ENCODE measurements around the gene TROAP.

Gene TROAP

DNA sequence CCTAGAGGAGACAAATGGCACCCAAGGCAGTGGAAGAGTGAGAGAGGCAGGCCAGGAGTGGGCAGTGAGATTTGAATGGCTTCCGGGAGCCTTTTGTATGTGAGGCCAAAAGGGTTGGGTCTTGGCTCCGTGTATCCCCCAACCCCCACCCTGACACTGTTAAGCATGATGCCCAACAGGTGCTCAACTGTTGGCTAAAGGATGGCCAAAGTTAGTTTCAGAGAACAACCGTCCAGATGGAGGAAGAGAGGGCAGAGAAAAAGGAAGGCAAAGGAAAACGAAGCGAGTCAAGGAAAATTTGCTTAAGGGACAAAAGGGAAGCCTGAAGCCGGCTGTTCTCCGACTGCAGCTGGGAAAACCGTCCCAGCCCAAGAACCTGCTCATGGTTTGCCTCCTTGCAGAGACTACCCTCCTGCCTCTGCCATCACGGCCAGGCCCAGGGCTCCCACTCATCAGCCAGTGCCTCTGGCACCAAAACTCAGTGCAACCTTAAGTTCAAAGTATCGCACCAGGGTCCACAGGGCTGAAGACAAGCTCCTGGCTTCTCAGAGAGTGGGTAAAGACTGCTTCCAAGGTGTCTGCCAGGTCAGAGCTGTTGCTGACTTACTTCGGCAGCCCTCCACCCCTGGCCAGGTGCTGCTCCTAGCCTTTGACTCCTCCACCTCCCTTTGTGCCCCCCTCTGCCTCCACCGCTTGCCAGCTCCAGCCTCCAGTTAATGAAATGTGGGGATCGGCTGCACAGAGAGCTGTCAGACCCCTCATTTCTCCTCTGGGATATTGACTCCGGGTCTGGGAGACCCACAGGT, 18.1 kb downstream of the TROAP start:
- H3K9me3 Mint-ChIP-seq (ENCODE audit: low read depth): no peaks in the 10 kb centered on the region

GRCh38 chr12:49341777-49342065, 18.7 kb downstream of the TROAP start:
- peaks cover 20% of the 10 kb centered on the region for H3K27me3 Mint-ChIP-seq
- H3K4me1 Mint-ChIP-seq (ENCODE audit: low read depth): peaks cover 35% of the 10 kb centered on the region

More for the DNA sequence above, 18.1 kb downstream of the TROAP start:
- H3K27me3 Mint-ChIP-seq: peaks cover 20% of the 10 kb centered on the region
- peaks cover 33% of the 10 kb centered on the region for H3K4me1 Mint-ChIP-seq (ENCODE audit: low read depth)
- H3K27ac Mint-ChIP-seq: no peak overlapping the region
- H3K4me3 Mint-ChIP-seq: peak overlapping the region; percentile 46
- H3K36me3 Mint-ChIP-seq: no peaks in the 10 kb centered on the region

DNA sequence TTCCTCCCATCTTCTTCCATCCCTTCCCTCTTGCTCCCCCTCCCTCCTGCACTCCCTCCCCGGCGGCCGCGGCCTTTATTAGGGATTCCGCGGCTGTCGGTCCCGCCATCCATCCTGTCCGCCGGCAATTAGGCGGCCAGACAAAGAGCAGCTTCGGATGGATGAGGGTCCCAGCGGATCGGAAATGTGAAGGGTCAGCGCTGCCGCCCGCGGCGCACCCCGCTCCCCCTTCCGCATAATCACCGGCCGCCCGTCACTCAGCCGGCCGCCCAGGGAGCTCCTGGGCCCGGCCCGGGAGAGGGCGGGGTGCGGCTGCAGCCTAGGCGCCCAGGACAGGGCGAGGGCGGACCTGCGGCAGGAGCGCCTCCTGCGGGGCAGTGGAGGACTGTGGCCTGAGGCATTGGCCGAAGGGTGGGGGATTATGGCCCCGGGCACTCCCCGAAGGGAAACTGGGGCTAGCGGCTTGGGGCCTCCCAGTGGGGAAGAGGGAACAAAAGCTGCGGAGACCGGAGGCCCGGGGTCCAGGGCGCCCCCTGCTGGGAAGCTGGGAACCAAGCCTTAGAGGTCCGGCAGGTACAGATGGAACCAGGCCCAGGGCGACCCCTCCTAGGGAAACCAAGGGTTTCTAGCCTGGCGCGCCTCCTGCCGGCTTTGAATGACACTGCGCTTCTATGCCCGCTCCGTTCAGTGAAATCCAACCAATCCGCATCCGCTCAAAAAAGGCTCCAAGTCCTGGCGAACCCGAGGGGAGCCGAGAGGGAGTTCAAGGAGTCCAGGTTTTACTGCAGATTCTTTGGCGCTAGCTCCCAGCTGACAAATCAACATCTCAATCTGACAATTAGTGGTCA, 19.2 kb downstream of the TROAP start:
- Mint-ChIP-seq H3K4me3 (peak overlapping the region; percentile 81), H3K36me3 (no peaks in the 10 kb centered on the region), H3K27me3 (peaks cover 21% of the 10 kb centered on the region), H3K27ac (no peak overlapping the region), H3K9me3 (ENCODE audit: low read depth) (no peaks in the 10 kb centered on the region), H3K4me1 (ENCODE audit: low read depth) (peaks cover 36% of the 10 kb centered on the region)

More at GRCh38 chr12:49341777-49342065, 18.7 kb downstream of the TROAP start:
- Mint-ChIP-seq H3K4me3 (no peak overlapping the region), H3K27ac (no peak overlapping the region), H3K36me3 (no peaks in the 10 kb centered on the region), H3K9me3 (ENCODE audit: low read depth) (no peaks in the 10 kb centered on the region)

DNA sequence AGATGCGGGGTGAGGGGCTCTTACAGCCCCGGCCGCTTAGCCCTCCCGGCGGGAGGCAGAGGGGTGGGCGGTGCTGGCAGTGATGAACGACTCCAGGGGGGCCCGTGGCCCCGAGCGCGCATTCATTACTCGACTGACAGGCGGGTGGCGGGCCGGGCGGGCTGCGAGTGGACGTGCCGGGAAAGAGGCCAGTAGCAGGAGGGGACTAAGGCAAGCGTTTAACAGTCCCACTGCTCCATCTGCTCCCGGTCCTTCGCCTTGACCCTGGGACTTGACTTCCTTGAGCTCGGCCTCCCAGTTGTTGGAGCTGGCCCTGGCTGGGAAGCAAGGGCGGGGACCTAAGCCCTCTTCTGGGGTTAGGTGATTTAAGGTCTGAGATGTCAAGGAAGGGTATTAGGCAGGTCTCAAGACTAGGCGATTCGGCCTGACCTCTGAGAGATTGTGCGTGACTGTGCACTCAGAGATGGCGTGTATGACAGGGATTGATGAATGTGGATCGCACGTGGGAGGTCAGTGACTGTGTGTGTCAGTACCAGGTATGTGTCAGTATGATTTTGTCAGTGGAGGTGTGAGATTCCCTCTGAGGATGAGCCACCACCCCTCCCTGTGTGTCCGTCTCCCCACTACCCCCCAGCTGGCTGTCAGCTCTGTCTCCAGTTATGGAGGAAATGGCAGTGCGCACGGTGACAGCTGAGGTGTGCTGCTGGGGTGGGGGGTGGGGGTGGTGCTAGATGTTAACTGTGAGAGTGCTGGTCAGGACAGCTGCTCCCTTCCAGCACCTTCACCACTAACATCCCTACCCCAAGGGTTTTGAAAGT, 20.1 kb downstream of the TROAP start:
- no peaks in the 10 kb centered on the region for H3K9me3 Mint-ChIP-seq (ENCODE audit: low read depth)
- no peaks in the 10 kb centered on the region for H3K36me3 Mint-ChIP-seq
- peak overlapping the region; percentile 59 for H3K27ac Mint-ChIP-seq
- peak overlapping the region; percentile 81 for H3K4me3 Mint-ChIP-seq
- peaks cover 31% of the 10 kb centered on the region for H3K4me1 Mint-ChIP-seq (ENCODE audit: low read depth)
- peaks cover 17% of the 10 kb centered on the region for H3K27me3 Mint-ChIP-seq

DNA sequence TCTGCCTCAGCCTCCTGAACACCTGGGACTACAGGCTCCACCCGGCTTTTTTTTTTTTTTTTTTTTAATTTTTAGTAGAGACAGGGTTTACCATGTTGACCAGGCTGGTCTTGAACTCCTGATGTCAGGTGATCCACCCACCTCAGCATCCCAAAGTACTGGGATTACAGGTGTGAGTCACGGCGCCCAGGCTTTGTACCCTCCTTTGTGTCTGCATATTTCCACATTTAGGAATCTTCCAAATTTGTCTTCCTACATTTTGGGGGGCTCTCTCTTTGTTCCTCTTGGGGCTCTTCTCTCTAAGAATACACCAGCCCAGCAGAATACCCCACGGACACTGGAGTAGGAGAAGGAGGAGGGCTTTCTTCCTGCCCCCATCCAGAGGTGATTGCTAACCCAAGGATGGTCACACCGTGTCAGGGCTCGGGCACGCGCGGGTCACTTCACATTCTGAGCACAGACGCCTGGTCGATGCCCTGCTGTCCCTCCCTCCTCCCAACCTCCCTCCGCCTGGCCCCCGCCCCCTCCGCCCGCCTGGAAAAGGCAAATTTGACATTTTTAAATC, 21.5 kb downstream of the TROAP start:
- Mint-ChIP-seq H3K4me3 (peak overlapping the region; percentile 30), H3K27me3 (peaks cover 20% of the 10 kb centered on the region), H3K4me1 (ENCODE audit: low read depth) (peaks cover 31% of the 10 kb centered on the region), H3K36me3 (no peaks in the 10 kb centered on the region), H3K9me3 (ENCODE audit: low read depth) (no peaks in the 10 kb centered on the region), H3K27ac (no peak overlapping the region)

- H3K27me3 Mint-ChIP-seq: peaks cover 20% of the 10 kb centered on the region
- no peaks in the 10 kb centered on the region for H3K36me3 Mint-ChIP-seq
- peaks cover 31% of the 10 kb centered on the region for H3K4me1 Mint-ChIP-seq (ENCODE audit: low read depth)
- no peaks in the 10 kb centered on the region for H3K9me3 Mint-ChIP-seq (ENCODE audit: low read depth)
- no peak overlapping the region for H3K27ac Mint-ChIP-seq
- H3K4me3 Mint-ChIP-seq: peak overlapping the region; percentile 82
Measured at GRCh38 chr12:49345051-49345824, 22.2 kb downstream of the TROAP start.

DNA sequence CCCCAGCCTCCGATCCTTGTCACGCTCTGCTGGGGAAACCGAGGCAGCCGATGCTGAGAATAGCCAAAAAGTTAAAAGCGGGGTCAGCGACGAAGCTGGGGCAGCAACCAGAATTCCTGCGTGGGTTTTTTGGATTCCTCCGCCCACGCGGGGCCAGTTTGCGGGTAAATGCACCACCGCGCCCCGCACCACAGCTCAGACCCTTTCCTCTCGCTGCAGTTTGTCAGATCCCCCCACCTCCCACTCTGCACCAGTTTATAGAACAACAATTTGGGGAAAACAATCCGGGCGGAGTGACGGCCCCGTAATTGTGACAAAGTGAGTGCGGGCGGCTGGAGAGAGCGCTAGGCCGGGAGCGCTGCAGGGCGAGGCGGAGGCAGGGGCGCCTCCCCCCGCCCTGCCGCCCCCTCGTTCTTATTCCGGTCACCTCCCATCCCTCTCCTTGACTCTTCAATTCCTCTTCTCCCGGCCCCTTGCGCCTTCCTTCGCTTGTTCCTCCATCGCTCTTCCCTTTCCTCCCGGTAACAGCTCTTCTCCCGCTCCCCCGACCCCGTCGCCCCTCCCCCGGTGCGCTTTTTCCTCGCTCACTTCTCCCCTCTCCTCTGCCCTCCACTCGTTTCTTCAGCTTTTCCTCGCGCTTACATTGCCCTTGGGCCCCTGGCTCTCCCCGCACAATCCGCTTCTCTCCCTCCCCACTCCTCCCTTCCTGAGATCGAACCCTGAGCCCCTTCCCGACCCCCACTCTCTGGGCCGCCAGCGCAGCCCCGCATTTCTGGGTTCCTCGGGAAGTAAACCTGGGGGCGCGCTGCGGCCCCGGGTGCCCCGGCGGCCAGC, 23.0 kb downstream of the TROAP start:
- peaks cover 31% of the 10 kb centered on the region for H3K4me1 Mint-ChIP-seq (ENCODE audit: low read depth)
- no peak overlapping the region for H3K27ac Mint-ChIP-seq
- H3K27me3 Mint-ChIP-seq: peaks cover 20% of the 10 kb centered on the region
- no peaks in the 10 kb centered on the region for H3K36me3 Mint-ChIP-seq
- H3K4me3 Mint-ChIP-seq: peak overlapping the region; percentile 82
- no peaks in the 10 kb centered on the region for H3K9me3 Mint-ChIP-seq (ENCODE audit: low read depth)

- H3K4me1 Mint-ChIP-seq (ENCODE audit: low read depth): peaks cover 31% of the 10 kb centered on the region
- H3K4me3 Mint-ChIP-seq: peak within 1 kb of the TSS; percentile 82
- no peaks in the 10 kb centered on the region for H3K9me3 Mint-ChIP-seq (ENCODE audit: low read depth)
- peaks cover 20% of the 10 kb centered on the region for H3K27me3 Mint-ChIP-seq
- H3K27ac Mint-ChIP-seq: no peak within 1 kb of the TSS
- H3K36me3 Mint-ChIP-seq: no peaks in the 10 kb centered on the region
Measured at GRCh38 chr12:49346659-49347310, 23.7 kb downstream of the TROAP start, which contains the start of gene DNAJC22. Gene DNAJC22, plus strand, starts transcription at chr12:49346888. Its CDS starts 1,985 bp downstream, at chr12:49348873.

- peaks cover 21% of the 10 kb centered on the region for H3K27me3 Mint-ChIP-seq
- H3K4me3 Mint-ChIP-seq: peak overlapping the region; percentile 82
- peaks cover 29% of the 10 kb centered on the region for H3K4me1 Mint-ChIP-seq (ENCODE audit: low read depth)
- no peaks in the 10 kb centered on the region for H3K9me3 Mint-ChIP-seq (ENCODE audit: low read depth)
- no peaks in the 10 kb centered on the region for H3K36me3 Mint-ChIP-seq
- no peak overlapping the region for H3K27ac Mint-ChIP-seq
Measured at GRCh38 chr12:49347311-49348193, 24.5 kb downstream of the TROAP start.

- H3K27me3 Mint-ChIP-seq: peaks cover 23% of the 10 kb centered on the region
- no peaks in the 10 kb centered on the region for H3K9me3 Mint-ChIP-seq (ENCODE audit: low read depth)
- no peaks in the 10 kb centered on the region for H3K36me3 Mint-ChIP-seq
- H3K4me3 Mint-ChIP-seq: no peak overlapping the region
- H3K4me1 Mint-ChIP-seq (ENCODE audit: low read depth): peaks cover 19% of the 10 kb centered on the region
- H3K27ac Mint-ChIP-seq: no peak overlapping the region
Measured at GRCh38 chr12:49348781-49349180, 25.7 kb downstream of the TROAP start.

DNA sequence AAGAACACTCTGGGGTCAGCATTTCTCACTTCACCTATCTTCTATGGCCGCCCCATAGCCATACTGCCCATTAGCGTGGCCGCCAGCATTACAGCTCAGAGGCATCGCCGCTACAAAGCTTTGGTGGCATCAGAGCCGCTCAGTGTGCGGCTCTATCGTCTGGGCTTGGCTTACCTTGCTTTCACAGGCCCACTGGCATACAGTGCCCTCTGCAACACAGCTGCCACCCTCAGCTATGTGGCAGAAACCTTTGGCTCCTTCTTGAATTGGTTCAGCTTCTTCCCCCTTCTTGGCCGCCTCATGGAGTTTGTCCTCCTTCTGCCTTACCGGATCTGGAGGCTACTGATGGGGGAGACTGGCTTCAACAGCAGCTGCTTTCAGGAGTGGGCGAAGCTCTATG, 26.2 kb downstream of the TROAP start:
- H3K27me3 Mint-ChIP-seq: peaks cover 23% of the 10 kb centered on the region
- H3K36me3 Mint-ChIP-seq: no peaks in the 10 kb centered on the region
- H3K4me3 Mint-ChIP-seq: no peak overlapping the region
- peaks cover 16% of the 10 kb centered on the region for H3K4me1 Mint-ChIP-seq (ENCODE audit: low read depth)
- no peak overlapping the region for H3K27ac Mint-ChIP-seq
- H3K9me3 Mint-ChIP-seq (ENCODE audit: low read depth): no peaks in the 10 kb centered on the region

DNA sequence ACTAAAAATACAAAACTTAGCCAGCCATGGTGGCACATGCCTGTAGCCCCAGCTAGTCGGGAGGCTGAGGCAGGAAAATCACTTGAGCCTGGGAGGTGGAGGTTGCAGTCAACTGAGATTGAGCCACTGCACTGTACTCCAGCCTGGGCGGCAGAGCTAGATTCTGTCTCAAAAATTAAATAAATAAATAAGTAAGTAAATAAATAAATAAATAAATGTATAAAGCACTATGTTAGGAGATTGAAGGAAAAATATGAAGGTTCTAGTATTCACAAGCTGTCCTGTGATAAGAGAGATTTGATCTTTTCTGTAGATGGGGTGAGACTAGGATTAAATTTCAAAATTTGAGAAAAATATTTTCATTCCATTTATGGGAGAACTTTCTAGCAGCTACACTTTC, 29.3 kb downstream of the TROAP start:
- Mint-ChIP-seq H3K27me3 (peaks cover 28% of the 10 kb centered on the region), H3K36me3 (no peaks in the 10 kb centered on the region), H3K27ac (no peak overlapping the region), H3K4me3 (no peak overlapping the region), H3K4me1 (ENCODE audit: low read depth) (peaks cover under 1% of the 10 kb centered on the region), H3K9me3 (ENCODE audit: low read depth) (no peaks in the 10 kb centered on the region)
